ENCODE data around the gene BRSK2. TPM values are rescaled to one million over a fixed set of nuclear protein-coding genes. Genes with fewer than 3 reads are reported as not detected.
"Not testable (repeated sequence)": the region's sequence is repeated elsewhere in the genome, so short reads cannot be mapped to it uniquely, and the experiment has no call there.

The BRSK2 gene
- total RNA-seq, 1 donor from 2014 or later = 6.9 TPM

DNA sequence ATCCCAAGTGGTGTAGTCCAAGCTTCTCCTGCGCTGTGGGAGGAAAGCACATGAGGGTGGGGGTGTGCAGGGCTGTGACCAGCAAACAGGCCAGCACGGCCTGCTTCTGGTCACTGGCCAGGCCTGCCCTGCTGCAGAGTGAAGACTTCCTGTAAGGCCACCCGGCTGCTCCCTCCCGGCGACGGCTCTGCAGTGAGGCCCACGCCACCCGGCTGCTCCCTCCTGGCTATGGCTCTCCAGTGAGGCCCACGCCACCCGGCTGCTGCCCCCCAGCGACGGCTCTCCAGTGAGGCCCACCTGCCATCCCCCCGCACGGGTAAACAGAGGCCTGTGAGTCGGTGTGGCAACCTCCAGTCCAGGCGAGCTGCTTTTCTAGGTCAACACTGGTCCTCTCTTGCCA lies 31.4 kb upstream of the BRSK2 start:
- no peaks in the 10 kb centered on the region for H3K4me1 Mint-ChIP-seq (ENCODE audit: low read depth)
- peaks cover 25% of the 10 kb centered on the region for H3K27me3 Mint-ChIP-seq (ENCODE audit: low read depth)
- TF ChIP-seq, protein P1, sequence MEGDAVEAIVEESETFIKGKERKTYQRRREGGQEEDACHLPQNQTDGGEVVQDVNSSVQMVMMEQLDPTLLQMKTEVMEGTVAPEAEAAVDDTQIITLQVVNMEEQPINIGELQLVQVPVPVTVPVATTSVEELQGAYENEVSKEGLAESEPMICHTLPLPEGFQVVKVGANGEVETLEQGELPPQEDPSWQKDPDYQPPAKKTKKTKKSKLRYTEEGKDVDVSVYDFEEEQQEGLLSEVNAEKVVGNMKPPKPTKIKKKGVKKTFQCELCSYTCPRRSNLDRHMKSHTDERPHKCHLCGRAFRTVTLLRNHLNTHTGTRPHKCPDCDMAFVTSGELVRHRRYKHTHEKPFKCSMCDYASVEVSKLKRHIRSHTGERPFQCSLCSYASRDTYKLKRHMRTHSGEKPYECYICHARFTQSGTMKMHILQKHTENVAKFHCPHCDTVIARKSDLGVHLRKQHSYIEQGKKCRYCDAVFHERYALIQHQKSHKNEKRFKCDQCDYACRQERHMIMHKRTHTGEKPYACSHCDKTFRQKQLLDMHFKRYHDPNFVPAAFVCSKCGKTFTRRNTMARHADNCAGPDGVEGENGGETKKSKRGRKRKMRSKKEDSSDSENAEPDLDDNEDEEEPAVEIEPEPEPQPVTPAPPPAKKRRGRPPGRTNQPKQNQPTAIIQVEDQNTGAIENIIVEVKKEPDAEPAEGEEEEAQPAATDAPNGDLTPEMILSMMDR (IDR thresholded peaks at IDR 0.05) = no peak
- H3K9me3 Mint-ChIP-seq (ENCODE audit: low read depth) = no peaks in the 10 kb centered on the region
- H3K36me3 Mint-ChIP-seq (ENCODE audit: low read depth) = peaks cover 1% of the 10 kb centered on the region
- no peak overlapping the region for H3K27ac Mint-ChIP-seq (ENCODE audit: unreplicated experiment)
- peak; percentile 71 for DNase-seq (ENCODE audit: low spot score)
- H3K4me3 Mint-ChIP-seq (ENCODE audit: unreplicated experiment) = no peak overlapping the region

DNA sequence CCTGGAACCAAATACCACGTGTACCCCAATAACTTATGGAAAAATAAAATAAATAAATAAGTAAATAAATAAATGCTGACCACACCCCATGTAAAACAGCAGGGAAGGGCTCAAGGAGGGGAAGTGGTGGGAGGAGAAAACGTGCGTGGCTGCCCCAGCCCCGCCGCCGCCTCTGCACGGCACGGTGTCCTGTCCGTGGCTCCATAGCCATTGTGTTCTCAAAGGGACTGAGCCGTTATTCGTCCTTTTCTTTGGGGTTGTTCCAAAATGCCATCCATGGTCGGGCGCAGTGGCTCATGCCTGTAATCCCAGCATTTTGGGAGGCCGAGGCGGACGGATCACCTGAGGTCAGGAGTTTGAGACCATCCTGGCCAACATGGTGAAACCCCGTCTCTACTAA lies 30.8 kb upstream of the BRSK2 start:
- H3K27ac Mint-ChIP-seq (ENCODE audit: unreplicated experiment); H3K4me1 Mint-ChIP-seq (ENCODE audit: low read depth); H3K4me3 Mint-ChIP-seq (ENCODE audit: unreplicated experiment); H3K36me3 Mint-ChIP-seq (ENCODE audit: low read depth); H3K9me3 Mint-ChIP-seq (ENCODE audit: low read depth): not testable (repeated sequence)
- peak; percentile 33 for DNase-seq (ENCODE audit: low spot score)
- H3K27me3 Mint-ChIP-seq (ENCODE audit: low read depth) = peaks cover 26% of the 10 kb centered on the region

DNA sequence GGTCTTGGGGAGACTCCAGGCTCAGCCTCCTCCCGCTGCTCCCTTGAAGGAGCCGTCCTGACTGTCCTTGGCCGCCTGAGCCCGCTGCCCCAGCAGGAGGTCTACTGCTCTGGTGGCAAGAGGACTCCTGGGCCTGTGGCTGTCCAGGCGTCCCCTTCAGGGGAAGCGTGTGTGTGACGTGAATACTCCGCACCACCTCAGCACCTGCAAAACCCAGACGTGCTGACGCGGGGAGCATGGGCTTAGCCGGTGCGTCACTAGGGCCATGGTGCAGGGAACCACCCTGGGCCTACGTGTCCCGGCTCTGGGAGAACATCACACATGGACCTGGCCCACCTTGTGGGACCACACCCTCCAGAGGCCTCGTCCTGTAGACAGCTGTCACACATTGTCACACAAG lies 30.2 kb upstream of the BRSK2 start:
- peak; percentile 90 for DNase-seq (ENCODE audit: low spot score)
- TF ChIP-seq, protein P1 (IDR thresholded peaks at IDR 0.05) = no peak

DNA sequence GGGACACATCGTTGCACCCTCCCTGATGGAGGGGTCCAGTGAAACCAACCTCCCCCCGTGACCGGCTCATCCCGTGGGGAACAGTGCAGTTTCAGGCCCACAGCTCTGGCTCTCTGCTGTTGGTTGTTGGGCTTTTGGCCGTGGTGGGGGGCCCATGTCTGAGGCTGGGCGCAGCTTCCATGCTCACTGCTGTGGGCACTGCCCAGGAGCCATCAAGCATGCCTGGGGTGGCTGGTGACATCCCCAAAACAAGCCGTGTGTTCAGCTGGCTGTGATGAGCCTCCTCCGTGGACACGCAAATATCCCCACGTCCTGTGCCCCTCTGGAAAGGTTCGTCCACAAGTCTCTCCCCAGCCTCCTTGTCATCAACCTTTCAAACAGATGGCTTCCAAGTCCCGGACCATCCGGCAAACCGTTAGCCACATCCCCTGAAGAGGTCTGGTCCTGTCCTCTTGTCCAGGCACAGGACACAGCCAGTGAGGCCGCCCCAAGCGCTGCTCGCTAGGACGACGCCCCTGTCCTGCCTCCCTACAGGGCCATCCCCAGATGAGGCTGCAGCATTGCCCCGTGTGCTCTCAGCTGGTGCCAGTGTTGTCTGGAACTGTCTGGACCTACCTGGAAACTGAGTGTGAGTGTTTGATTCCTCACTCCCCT lies 29.4 kb upstream of the BRSK2 start:
- no peak overlapping the region for H3K27ac Mint-ChIP-seq (ENCODE audit: unreplicated experiment)
- DNase-seq (ENCODE audit: low spot score) = no peak
- H3K27me3 Mint-ChIP-seq (ENCODE audit: low read depth) = peaks cover 34% of the 10 kb centered on the region
- no peak overlapping the region for H3K4me3 Mint-ChIP-seq (ENCODE audit: unreplicated experiment)
- TF ChIP-seq, protein P1 (IDR thresholded peaks at IDR 0.05) = no peak
- peaks cover 2% of the 10 kb centered on the region for H3K9me3 Mint-ChIP-seq (ENCODE audit: low read depth)
- no peaks in the 10 kb centered on the region for H3K4me1 Mint-ChIP-seq (ENCODE audit: low read depth)
- peaks cover 1% of the 10 kb centered on the region for H3K36me3 Mint-ChIP-seq (ENCODE audit: low read depth)

More for the DNA sequence above, 30.2 kb upstream of the BRSK2 start:
- H3K4me3 Mint-ChIP-seq (ENCODE audit: unreplicated experiment) = no peak overlapping the region
- no peaks in the 10 kb centered on the region for H3K4me1 Mint-ChIP-seq (ENCODE audit: low read depth)
- H3K27me3 Mint-ChIP-seq (ENCODE audit: low read depth) = peaks cover 30% of the 10 kb centered on the region
- peaks cover 1% of the 10 kb centered on the region for H3K36me3 Mint-ChIP-seq (ENCODE audit: low read depth)
- H3K9me3 Mint-ChIP-seq (ENCODE audit: low read depth) = no peaks in the 10 kb centered on the region
- H3K27ac Mint-ChIP-seq (ENCODE audit: unreplicated experiment) = no peak overlapping the region

DNA sequence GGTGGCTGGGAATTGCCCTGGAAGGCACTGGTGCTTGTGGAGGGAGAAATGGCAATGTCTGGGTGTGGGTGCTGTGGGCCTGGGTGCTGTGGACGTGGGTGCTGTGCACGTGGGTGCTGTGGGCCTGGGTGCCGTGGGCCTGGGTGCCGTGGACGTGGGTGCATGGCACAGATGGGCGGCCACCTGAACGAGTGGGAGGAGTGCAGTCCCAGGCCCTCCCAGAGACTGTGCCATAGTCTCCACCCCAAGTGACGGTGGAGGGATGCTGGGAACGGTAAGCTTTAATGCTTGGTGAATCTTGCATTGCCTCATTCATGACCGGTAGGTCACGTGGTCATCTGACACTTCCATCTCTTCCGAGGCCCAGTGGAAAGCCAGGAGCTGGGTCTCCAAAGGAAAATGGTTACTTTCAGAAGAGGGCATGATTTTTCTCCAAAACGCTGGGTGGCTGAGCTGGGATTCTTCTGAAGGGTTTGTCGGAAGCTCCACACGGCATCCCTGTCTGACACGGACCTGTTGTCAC lies 28.8 kb upstream of the BRSK2 start:
- no peaks in the 10 kb centered on the region for H3K4me1 Mint-ChIP-seq (ENCODE audit: low read depth)
- DNase-seq (ENCODE audit: low spot score) = peak; percentile 59
- peaks cover 38% of the 10 kb centered on the region for H3K27me3 Mint-ChIP-seq (ENCODE audit: low read depth)
- peaks cover 1% of the 10 kb centered on the region for H3K36me3 Mint-ChIP-seq (ENCODE audit: low read depth)
- H3K27ac Mint-ChIP-seq (ENCODE audit: unreplicated experiment) = no peak overlapping the region
- TF ChIP-seq, protein P1 (IDR thresholded peaks at IDR 0.05) = no peak
- no peak overlapping the region for H3K4me3 Mint-ChIP-seq (ENCODE audit: unreplicated experiment)
- H3K9me3 Mint-ChIP-seq (ENCODE audit: low read depth) = peaks cover 7% of the 10 kb centered on the region

DNA sequence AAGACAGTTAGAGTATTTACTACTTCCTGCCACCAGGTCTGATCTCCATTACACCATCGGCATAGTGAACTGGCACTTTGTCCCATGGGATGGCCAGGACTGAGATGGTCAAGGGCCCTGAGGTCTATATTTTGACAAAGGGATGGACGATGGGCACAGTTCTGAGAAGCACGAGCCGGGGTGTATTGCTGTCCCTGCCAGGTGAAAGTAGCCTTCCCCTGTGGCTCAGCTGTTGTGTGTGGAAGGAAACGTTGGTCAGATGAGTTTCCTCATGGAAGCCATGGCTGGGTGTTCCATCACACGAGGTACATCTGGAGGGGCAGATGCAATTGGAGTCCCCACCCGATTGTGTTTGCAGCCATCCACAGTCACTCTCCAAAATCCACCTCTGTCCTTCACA lies 27.9 kb upstream of the BRSK2 start:
- TF ChIP-seq, protein P1 (IDR thresholded peaks at IDR 0.05) = no peak
- Mint-ChIP-seq H3K4me1 (ENCODE audit: low read depth) (no peaks in the 10 kb centered on the region), H3K36me3 (ENCODE audit: low read depth) (peaks cover 2% of the 10 kb centered on the region), H3K9me3 (ENCODE audit: low read depth) (peaks cover 14% of the 10 kb centered on the region), H3K27ac (ENCODE audit: unreplicated experiment) (no peak overlapping the region), H3K27me3 (ENCODE audit: low read depth) (peaks cover 28% of the 10 kb centered on the region), H3K4me3 (ENCODE audit: unreplicated experiment) (no peak overlapping the region)
- peak; percentile 25 for DNase-seq (ENCODE audit: low spot score)

All from chondrocyte (in vitro differentiated cells).